ENCODE data around the gene CALR.

CALR gene

DNA sequence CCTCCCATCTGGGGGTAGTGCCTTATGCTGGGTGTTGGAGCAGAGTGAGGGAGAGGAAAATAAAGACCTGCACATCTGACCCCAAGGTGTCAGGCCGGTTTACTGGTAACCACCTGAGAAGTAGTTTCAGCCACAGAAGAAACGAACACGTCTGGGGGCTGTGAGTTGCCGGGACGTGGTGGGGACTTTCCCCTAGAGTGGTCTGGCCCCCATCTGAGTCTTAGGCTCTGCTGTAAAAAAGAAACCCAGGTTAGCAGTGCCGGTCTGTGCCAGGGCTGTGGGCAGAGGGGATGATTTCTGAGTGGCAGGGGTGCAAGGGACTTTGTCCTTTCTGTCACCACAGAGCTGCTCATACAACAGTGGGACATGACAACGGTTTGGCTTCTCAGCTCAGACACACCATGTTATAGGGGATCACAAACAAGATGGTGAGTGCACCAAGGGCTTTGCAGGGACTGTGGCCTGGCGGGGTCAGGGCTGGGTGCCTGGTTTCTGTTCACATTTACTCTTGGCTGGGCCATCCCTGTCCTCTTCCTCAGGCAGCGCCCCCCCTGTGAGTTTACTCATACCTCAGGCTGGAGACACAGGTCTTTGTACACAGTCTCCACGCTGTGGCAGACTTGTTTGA lies 38.4 kb upstream of the CALR start (continued):
- TF ChIP-seq, protein P1, sequence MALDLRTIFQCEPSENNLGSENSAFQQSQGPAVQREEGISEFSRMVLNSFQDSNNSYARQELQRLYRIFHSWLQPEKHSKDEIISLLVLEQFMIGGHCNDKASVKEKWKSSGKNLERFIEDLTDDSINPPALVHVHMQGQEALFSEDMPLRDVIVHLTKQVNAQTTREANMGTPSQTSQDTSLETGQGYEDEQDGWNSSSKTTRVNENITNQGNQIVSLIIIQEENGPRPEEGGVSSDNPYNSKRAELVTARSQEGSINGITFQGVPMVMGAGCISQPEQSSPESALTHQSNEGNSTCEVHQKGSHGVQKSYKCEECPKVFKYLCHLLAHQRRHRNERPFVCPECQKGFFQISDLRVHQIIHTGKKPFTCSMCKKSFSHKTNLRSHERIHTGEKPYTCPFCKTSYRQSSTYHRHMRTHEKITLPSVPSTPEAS (tag by site-specific recombination; IDR thresholded peaks at IDR 0.05), result no peak
- TF ChIP-seq ZNF239 (tag by site-specific recombination; IDR thresholded peaks at IDR 0.05) (no peak), ZNF19 (tag by site-specific recombination; IDR thresholded peaks at IDR 0.05; ENCODE audit: low read depth) (no peak), ZNF558 (tag by site-specific recombination; IDR thresholded peaks at IDR 0.05) (no peak), KLF7 (tag by site-specific recombination; IDR thresholded peaks at IDR 0.05; ENCODE audit: borderline replicate concordance) (no peak), ZNF623 (tag by site-specific recombination; IDR thresholded peaks at IDR 0.05) (no peak), ZNF585B (tag by site-specific recombination; IDR thresholded peaks at IDR 0.05) (no peak), KLF8 (tag by site-specific recombination; IDR thresholded peaks at IDR 0.05) (no peak), ZIC2 (tag by site-specific recombination; IDR thresholded peaks at IDR 0.05) (no peak)
- TF ChIP-seq, protein P2, sequence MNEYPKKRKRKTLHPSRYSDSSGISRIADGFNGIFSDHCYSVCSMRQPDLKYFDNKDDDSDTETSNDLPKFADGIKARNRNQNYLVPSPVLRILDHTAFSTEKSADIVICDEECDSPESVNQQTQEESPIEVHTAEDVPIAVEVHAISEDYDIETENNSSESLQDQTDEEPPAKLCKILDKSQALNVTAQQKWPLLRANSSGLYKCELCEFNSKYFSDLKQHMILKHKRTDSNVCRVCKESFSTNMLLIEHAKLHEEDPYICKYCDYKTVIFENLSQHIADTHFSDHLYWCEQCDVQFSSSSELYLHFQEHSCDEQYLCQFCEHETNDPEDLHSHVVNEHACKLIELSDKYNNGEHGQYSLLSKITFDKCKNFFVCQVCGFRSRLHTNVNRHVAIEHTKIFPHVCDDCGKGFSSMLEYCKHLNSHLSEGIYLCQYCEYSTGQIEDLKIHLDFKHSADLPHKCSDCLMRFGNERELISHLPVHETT (tag by site-specific recombination; IDR thresholded peaks at IDR 0.05), result no peak

DNA sequence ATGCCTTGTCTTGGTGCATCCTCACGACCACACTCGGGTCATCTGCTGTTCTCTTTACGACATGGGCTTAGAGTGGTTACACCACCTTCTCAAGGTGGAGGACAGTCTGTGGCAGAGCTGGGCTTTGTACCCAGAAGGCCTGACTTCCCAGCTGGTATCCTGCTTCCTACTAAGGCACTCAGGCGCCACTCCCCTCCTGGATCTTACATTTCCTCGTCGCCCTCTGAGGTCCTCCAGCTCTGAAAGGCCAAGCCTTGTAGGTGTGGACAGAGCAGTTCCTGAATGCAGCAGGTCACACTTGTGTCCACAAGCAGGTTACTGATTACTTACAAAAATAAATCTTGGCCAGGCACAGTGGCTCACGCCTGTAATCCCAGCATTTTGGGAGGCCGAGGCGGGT lies 31.2 kb upstream of the CALR start:
- ChIA-PET POLR2A (interaction anchor here (0.6 to 2.5 kb wide), 4 partner anchors 12 to 27 kb away, joined by 4 to 9 read pairs (median 5); partner anchors contain the start of genes DNASE2, FARSA and SYCE2), CTCF (interaction anchor here (0.6 kb wide), 1 partner anchor 478 kb away, joined by 4 read pairs; no protein-coding TSS in a partner anchor)
- no peak overlapping the region for H3K4me3 ChIP-seq (ENCODE audit: low read depth, low read length)

DNA sequence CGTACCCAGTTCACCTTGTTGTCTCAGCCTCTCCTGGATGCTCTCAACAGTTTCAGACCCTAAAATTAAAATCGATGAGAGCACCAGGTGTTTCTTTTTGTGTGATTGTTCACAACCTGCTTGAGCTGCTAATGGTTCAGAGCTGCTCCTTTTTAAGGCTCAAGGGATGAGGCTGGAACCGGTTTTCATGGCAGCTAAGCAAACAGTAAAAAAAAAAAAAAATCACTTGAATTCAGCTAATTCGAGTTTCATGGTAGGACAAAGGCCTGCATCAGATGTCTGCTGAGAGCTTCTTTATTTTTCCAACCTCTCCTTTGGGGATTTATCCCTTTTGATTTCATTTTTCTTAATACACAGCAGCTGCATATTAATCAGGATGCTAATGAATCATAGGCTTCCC lies 25.8 kb upstream of the CALR start:
- Histone ChIP-seq H3K36me3 (ENCODE audit: control insufficient read depth in 2 of 2, insufficient read depth in 1 of 2, low read length in 2 of 2) (no peaks in the 10 kb centered on the region), H3K4me3 (ENCODE audit: low read depth, low read length) (no peak overlapping the region), H3K9me3 (ENCODE audit: control insufficient read depth, insufficient read depth, low read depth, low read length) (no peaks in the 10 kb centered on the region), H3K27ac (ENCODE audit: extremely low read depth, low read depth, low read length) (peak overlapping the region; percentile 48), H3K4me1 (ENCODE audit: control insufficient read depth, insufficient read depth, low read length) (peaks cover 13% of the 10 kb centered on the region)
- POLR2A ChIA-PET, result interaction anchor here (1.1 kb wide), 1 partner anchor 22 kb away, joined by 3 read pairs; the partner anchor contains the start of gene GCDH
- CTCF ChIA-PET, result interaction anchor here (0.6 to 1.0 kb wide), 3 partner anchors 53 to 154 kb away, joined by 3 to 6 read pairs (median 4); no protein-coding TSS in a partner anchor
- no peak for TF ChIP-seq GLIS2 (tag by site-specific recombination; IDR thresholded peaks at IDR 0.05)
- TF ChIP-seq, protein P3, sequence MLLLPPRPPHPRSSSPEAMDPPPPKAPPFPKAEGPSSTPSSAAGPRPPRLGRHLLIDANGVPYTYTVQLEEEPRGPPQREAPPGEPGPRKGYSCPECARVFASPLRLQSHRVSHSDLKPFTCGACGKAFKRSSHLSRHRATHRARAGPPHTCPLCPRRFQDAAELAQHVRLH (tag by site-specific recombination; IDR thresholded peaks at IDR 0.05), result no peak
- no peak for TF ChIP-seq TRIM28 (IDR thresholded peaks at IDR 0.05; ENCODE audit: borderline replicate concordance, low read length)
- TF ChIP-seq, protein P4, sequence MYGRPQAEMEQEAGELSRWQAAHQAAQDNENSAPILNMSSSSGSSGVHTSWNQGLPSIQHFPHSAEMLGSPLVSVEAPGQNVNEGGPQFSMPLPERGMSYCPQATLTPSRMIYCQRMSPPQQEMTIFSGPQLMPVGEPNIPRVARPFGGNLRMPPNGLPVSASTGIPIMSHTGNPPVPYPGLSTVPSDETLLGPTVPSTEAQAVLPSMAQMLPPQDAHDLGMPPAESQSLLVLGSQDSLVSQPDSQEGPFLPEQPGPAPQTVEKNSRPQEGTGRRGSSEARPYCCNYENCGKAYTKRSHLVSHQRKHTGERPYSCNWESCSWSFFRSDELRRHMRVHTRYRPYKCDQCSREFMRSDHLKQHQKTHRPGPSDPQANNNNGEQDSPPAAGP (tag by site-specific recombination; IDR thresholded peaks at IDR 0.05), result no peak
- TF ChIP-seq, protein P5, sequence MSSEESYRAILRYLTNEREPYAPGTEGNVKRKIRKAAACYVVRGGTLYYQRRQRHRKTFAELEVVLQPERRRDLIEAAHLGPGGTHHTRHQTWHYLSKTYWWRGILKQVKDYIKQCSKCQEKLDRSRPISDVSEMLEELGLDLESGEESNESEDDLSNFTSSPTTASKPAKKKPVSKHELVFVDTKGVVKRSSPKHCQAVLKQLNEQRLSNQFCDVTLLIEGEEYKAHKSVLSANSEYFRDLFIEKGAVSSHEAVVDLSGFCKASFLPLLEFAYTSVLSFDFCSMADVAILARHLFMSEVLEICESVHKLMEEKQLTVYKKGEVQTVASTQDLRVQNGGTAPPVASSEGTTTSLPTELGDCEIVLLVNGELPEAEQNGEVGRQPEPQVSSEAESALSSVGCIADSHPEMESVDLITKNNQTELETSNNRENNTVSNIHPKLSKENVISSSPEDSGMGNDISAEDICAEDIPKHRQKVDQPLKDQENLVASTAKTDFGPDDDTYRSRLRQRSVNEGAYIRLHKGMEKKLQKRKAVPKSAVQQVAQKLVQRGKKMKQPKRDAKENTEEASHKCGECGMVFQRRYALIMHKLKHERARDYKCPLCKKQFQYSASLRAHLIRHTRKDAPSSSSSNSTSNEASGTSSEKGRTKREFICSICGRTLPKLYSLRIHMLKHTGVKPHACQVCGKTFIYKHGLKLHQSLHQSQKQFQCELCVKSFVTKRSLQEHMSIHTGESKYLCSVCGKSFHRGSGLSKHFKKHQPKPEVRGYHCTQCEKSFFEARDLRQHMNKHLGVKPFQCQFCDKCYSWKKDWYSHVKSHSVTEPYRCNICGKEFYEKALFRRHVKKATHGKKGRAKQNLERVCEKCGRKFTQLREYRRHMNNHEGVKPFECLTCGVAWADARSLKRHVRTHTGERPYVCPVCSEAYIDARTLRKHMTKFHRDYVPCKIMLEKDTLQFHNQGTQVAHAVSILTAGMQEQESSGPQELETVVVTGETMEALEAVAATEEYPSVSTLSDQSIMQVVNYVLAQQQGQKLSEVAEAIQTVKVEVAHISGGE (tag by site-specific recombination; conservative IDR thresholded peaks at IDR 0.05; ENCODE audit: low read depth), result no peak
- no peak for TF ChIP-seq SCRT1 (tag by site-specific recombination; IDR thresholded peaks at IDR 0.05; ENCODE audit: borderline replicate concordance)
- TF ChIP-seq ZEB2 (tag by site-specific recombination; IDR thresholded peaks at IDR 0.05), result no peak
- TF ChIP-seq, protein P6, sequence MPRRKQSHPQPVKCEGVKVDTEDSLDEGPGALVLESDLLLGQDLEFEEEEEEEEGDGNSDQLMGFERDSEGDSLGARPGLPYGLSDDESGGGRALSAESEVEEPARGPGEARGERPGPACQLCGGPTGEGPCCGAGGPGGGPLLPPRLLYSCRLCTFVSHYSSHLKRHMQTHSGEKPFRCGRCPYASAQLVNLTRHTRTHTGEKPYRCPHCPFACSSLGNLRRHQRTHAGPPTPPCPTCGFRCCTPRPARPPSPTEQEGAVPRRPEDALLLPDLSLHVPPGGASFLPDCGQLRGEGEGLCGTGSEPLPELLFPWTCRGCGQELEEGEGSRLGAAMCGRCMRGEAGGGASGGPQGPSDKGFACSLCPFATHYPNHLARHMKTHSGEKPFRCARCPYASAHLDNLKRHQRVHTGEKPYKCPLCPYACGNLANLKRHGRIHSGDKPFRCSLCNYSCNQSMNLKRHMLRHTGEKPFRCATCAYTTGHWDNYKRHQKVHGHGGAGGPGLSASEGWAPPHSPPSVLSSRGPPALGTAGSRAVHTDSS (tag by site-specific recombination; IDR thresholded peaks at IDR 0.05), result no peak

More for the DNA sequence above, 31.2 kb upstream of the CALR start:
- H3K27ac ChIP-seq (ENCODE audit: extremely low read depth, low read depth, low read length), result no peak overlapping the region
- H3K9me3 ChIP-seq (ENCODE audit: control insufficient read depth, insufficient read depth, low read depth, low read length), result no peaks in the 10 kb centered on the region
- H3K36me3 ChIP-seq (ENCODE audit: control insufficient read depth in 2 of 2, insufficient read depth in 1 of 2, low read length in 2 of 2), result no peaks in the 10 kb centered on the region
- no peaks in the 10 kb centered on the region; the same call in 1 of the 2 replicates for H3K4me1 ChIP-seq (ENCODE audit: control insufficient read depth, insufficient read depth, low read length)
- TF ChIP-seq ZNF560 (tag by site-specific recombination; IDR thresholded peaks at IDR 0.05; ENCODE audit: borderline replicate concordance), result no peak
- no peak for TF ChIP-seq ZNF366 (tag by site-specific recombination; conservative IDR thresholded peaks at IDR 0.05)
- no peak for TF ChIP-seq ZXDB (tag by site-specific recombination; IDR thresholded peaks at IDR 0.05)
- no peak for TF ChIP-seq YY1 (tag by site-specific recombination; IDR thresholded peaks at IDR 0.05)
- TF ChIP-seq, protein P7, sequence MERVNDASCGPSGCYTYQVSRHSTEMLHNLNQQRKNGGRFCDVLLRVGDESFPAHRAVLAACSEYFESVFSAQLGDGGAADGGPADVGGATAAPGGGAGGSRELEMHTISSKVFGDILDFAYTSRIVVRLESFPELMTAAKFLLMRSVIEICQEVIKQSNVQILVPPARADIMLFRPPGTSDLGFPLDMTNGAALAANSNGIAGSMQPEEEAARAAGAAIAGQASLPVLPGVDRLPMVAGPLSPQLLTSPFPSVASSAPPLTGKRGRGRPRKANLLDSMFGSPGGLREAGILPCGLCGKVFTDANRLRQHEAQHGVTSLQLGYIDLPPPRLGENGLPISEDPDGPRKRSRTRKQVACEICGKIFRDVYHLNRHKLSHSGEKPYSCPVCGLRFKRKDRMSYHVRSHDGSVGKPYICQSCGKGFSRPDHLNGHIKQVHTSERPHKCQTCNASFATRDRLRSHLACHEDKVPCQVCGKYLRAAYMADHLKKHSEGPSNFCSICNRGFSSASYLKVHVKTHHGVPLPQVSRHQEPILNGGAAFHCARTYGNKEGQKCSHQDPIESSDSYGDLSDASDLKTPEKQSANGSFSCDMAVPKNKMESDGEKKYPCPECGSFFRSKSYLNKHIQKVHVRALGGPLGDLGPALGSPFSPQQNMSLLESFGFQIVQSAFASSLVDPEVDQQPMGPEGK (tag by site-specific recombination; IDR thresholded peaks at IDR 0.05), result no peak
- TF ChIP-seq ZNF24 (tag by site-specific recombination; IDR thresholded peaks at IDR 0.05), result no peak
